Neural progenitor cell (in vitro differentiated cells): ENCODE data around the gene EHBP1.

Experiments used
- CTCF ChIP-seq: fragments of 200-600 bp; sonication (generic); IDR thresholded peaks from 2 replicates; pipeline ENCODE4 v1.5.1; 2017; ENCODE audit warnings: antibody characterized with exemption, mild to moderate bottlenecking
- EZH2phosphoT487 ChIP-seq: fragments of 200-600 bp; sonication (generic); IDR thresholded peaks from 2 replicates; pipeline ENCODE4 v1.6.1; 2017; ENCODE audit warnings: antibody characterized with exemption

- no peak for TF ChIP-seq CTCF
- TF ChIP-seq EZH2phosphoT487 = no peak
Measured at GRCh38 chr2:62765619-62766376, 60.3 kb downstream of the EHBP1 start.
